Left lung (tissue), 10 donors: Measurements from ENCODE around the gene TARM1. TPM values are rescaled to one million over a fixed set of nuclear protein-coding genes. Genes with fewer than 3 reads are reported as not detected.

Experiments used
- ATAC-seq: fragments of 200-7000 bp; cut with Tn5 transposase; one replicate; pipeline ENCODE4 v1.9.1; 2020; ENCODE audit warnings: moderate library complexity
- DNase-seq, 4 donors: peaks; one replicate each; pipeline ENCODE4 v3.0.0-alpha.2; 2013 to 2020
- H3K27ac ChIP-seq, 2 donors: fragments of 200-600 bp; sonication (generic) in 1 of 2; one replicate each; pipeline versions ENCODE4 v1.5.0 to v1.8.0; 2020 to 2021
- H3K27me3 ChIP-seq, 2 donors: fragments of 200-600 bp; sonication (generic) in 1 of 2; one replicate each; pipeline versions ENCODE4 v1.5.0 to v1.8.0; 2020 to 2021
- H3K36me3 ChIP-seq, 2 donors: fragments of 200-600 bp; sonication (generic) in 1 of 2; one replicate each; pipeline versions ENCODE4 v1.5.0 to v1.8.0; 2020 to 2021
- H3K4me1 ChIP-seq, 2 donors: fragments of 200-600 bp; one replicate each; pipeline ENCODE4 v1.8.0; 2021
- H3K4me3 ChIP-seq, 2 donors: fragments of 200-600 bp; sonication (generic) in 1 of 2; one replicate each; pipeline versions ENCODE4 v1.5.0 to v1.8.0; 2020 to 2021; ENCODE audit warnings: mild to moderate bottlenecking in 1 of 2
- H3K9me3 ChIP-seq, 2 donors: fragments of 200-600 bp; sonication (generic) in 1 of 2; one replicate each; pipeline versions ENCODE4 v1.5.0 to v1.8.0; 2020 to 2021
- CTCF ChIP-seq, 2 donors: fragments of 200-600 bp; sonication (generic) in 1 of 2; IDR thresholded peaks; one replicate each; pipeline versions ENCODE4 v1.5.0 to v1.8.0; 2021; ENCODE audit warnings: antibody characterized with exemption in 2 of 2
- intact Hi-C, 2 donors: fragments of 100-400 bp; cut with DNase I; formaldehyde crosslinking; loops; one replicate each; pipeline versions ENCODE4 v1.11.2 to v1.14.2; 2022
- polyA plus RNA-seq, 6 donors: library from polyadenylated mRNA; unstranded; fragments of 120-200 nt; gene quantifications; one replicate each; pipeline ENCODE4 v1.2.1, GENCODE V29; 2013; ENCODE audit not compliant: insufficient read length in 6 of 6
- total RNA-seq, 2 donors: library from RNA; stranded (reverse); fragmentation: NEBNext Ultra II Directional; extraction: Animal tissue kit (Norgen Biotek cat#: 25700); gene quantifications; one replicate each; pipeline ENCODE4 v1.2.1, GENCODE V29; 2021
- donor health status: DM: no; HTN: yes; CAD: no.
- donor health status: DM: no; HTN: no; CAD: no.

Gene TARM1
- total and polyA plus RNA-seq, 8 donors: 0.24 to 0.46 (median 0.31) TPM; not detected in 3

GRCh38 chr19:54035215-54036178 is 45.7 kb downstream of the TARM1 start:
- Histone ChIP-seq H3K36me3 (peaks cover 0 to 2% of the 10 kb centered on the region in 2 donors), H3K27ac (no peak overlapping the region), H3K4me1 (peaks cover 0 to 5% of the 10 kb centered on the region in 2 donors), H3K4me3 (no peak overlapping the region), H3K27me3 (peaks cover 0 to 43% of the 10 kb centered on the region in 2 donors), H3K9me3 (no peaks in the 10 kb centered on the region)
- DNase-seq (no peak), ATAC-seq (peak; percentile 17)
- intact Hi-C loops: no loop called here
- TF ChIP-seq CTCF (IDR thresholded peaks at IDR 0.05): no peak

- ATAC-seq: no peak
- intact Hi-C loops: no loop called here
- H3K4me3 ChIP-seq: no peak overlapping the region
- no peaks in the 10 kb centered on the region for H3K36me3 ChIP-seq
- TF ChIP-seq CTCF (IDR thresholded peaks at IDR 0.05): no peak
- H3K9me3 ChIP-seq: no peaks in the 10 kb centered on the region
- no peak overlapping the region for H3K27ac ChIP-seq
- H3K4me1 ChIP-seq: peaks cover 0 to 13% of the 10 kb centered on the region in 2 donors
- peaks cover 0 to 59% of the 10 kb centered on the region in 2 donors for H3K27me3 ChIP-seq
- DNase-seq: no peak
These were observed 50.1 kb downstream of the TARM1 start for GRCh38 chr19:54030895-54031586.

GRCh38 chr19:54029930-54030490 is 51.2 kb downstream of the TARM1 start:
- Histone ChIP-seq H3K27ac (no peak overlapping the region), H3K36me3 (no peaks in the 10 kb centered on the region), H3K4me3 (no peak overlapping the region), H3K4me1 (peaks cover 0 to 13% of the 10 kb centered on the region in 2 donors), H3K27me3 (peaks cover 0 to 59% of the 10 kb centered on the region in 2 donors), H3K9me3 (no peaks in the 10 kb centered on the region)
- intact Hi-C loops: loop anchor here in 1 of 2 donors (10.0 kb wide), 2 partner anchors 125 to 225 kb away; partner anchors contain the start of gene CACNG7
- DNase-seq: peak in 3 of 4 donors; percentile 13 to 45 (median 38)
- ATAC-seq: peak; percentile 82
- peak; percentile 52 to 65 for TF ChIP-seq CTCF (IDR thresholded peaks at IDR 0.05)

GRCh38 chr19:54029301-54029700 is 51.9 kb downstream of the TARM1 start:
- no peak for DNase-seq
- TF ChIP-seq CTCF (IDR thresholded peaks at IDR 0.05): no peak
- H3K9me3 ChIP-seq: no peaks in the 10 kb centered on the region
- no peak overlapping the region for H3K4me3 ChIP-seq
- H3K4me1 ChIP-seq: peaks cover 0 to 15% of the 10 kb centered on the region in 2 donors
- no peak for ATAC-seq
- intact Hi-C loops: loop anchor here in 1 of 2 donors (10.0 kb wide), 2 partner anchors 124 to 224 kb away; partner anchors contain the start of gene CACNG7
- H3K27me3 ChIP-seq: peaks cover 0 to 66% of the 10 kb centered on the region in 2 donors
- H3K27ac ChIP-seq: no peak overlapping the region
- no peaks in the 10 kb centered on the region for H3K36me3 ChIP-seq
